ENCODE results near the gene FBXL7.

The FBXL7 gene

GRCh38 chr5:15785531-15785981, 285.6 kb downstream of the FBXL7 start:
- no peak overlapping the region for H3K9ac ChIP-seq (ENCODE audit: low read length)
- no peaks in the 10 kb centered on the region for H3K27me3 ChIP-seq (ENCODE audit: control insufficient read depth in 1 of 2, insufficient read depth in 2 of 2, low read length in 2 of 2)
- no peak overlapping the region for H3K4me3 ChIP-seq (ENCODE audit: low read depth in 1 of 2, low read length in 2 of 2)
- H3K4me1 ChIP-seq (ENCODE audit: insufficient read depth, low read length), result peaks cover 5% of the 10 kb centered on the region
- H3K27ac ChIP-seq (ENCODE audit: low read depth, low read length), result no peak overlapping the region
- H3K36me3 ChIP-seq (ENCODE audit: insufficient read depth, low read length), result no peaks in the 10 kb centered on the region
- H3K9me3 ChIP-seq (ENCODE audit: low read length), result no peaks in the 10 kb centered on the region

- Histone ChIP-seq H3K27me3 (ENCODE audit: control insufficient read depth in 1 of 2, insufficient read depth in 2 of 2, low read length in 2 of 2) (no peaks in the 10 kb centered on the region), H3K27ac (ENCODE audit: low read depth, low read length) (no peak overlapping the region), H3K4me1 (ENCODE audit: insufficient read depth, low read length) (peaks cover 13% of the 10 kb centered on the region), H3K36me3 (ENCODE audit: insufficient read depth, low read length) (no peaks in the 10 kb centered on the region), H3K4me3 (ENCODE audit: low read depth in 1 of 2, low read length in 2 of 2) (no peak overlapping the region), H3K9ac (ENCODE audit: low read length) (no peak overlapping the region), H3K9me3 (ENCODE audit: low read length) (no peaks in the 10 kb centered on the region)
These were observed 286.3 kb downstream of the FBXL7 start for GRCh38 chr5:15786326-15786725.

GRCh38 chr5:15786884-15787283, 286.9 kb downstream of the FBXL7 start:
- Histone ChIP-seq H3K27me3 (ENCODE audit: control insufficient read depth in 1 of 2, insufficient read depth in 2 of 2, low read length in 2 of 2) (no peaks in the 10 kb centered on the region), H3K9ac (ENCODE audit: low read length) (no peak overlapping the region), H3K36me3 (ENCODE audit: insufficient read depth, low read length) (no peaks in the 10 kb centered on the region), H3K4me1 (ENCODE audit: insufficient read depth, low read length) (peaks cover 18% of the 10 kb centered on the region), H3K27ac (ENCODE audit: low read depth, low read length) (no peak overlapping the region), H3K9me3 (ENCODE audit: low read length) (no peaks in the 10 kb centered on the region), H3K4me3 (ENCODE audit: low read depth in 1 of 2, low read length in 2 of 2) (no peak overlapping the region)

- Histone ChIP-seq H3K4me1 (ENCODE audit: insufficient read depth, low read length) (peaks cover 19% of the 10 kb centered on the region), H3K9me3 (ENCODE audit: low read length) (no peaks in the 10 kb centered on the region), H3K27ac (ENCODE audit: low read depth, low read length) (no peak overlapping the region)
These were observed 287.7 kb downstream of the FBXL7 start for GRCh38 chr5:15787681-15788080.

GRCh38 chr5:15789642-15790041, 289.7 kb downstream of the FBXL7 start:
- Histone ChIP-seq H3K27me3 (ENCODE audit: control insufficient read depth in 1 of 2, insufficient read depth in 2 of 2, low read length in 2 of 2) (no peaks in the 10 kb centered on the region), H3K4me1 (ENCODE audit: insufficient read depth, low read length) (peaks cover 29% of the 10 kb centered on the region), H3K9me3 (ENCODE audit: low read length) (no peaks in the 10 kb centered on the region), H3K4me3 (ENCODE audit: low read depth in 1 of 2, low read length in 2 of 2) (no peak overlapping the region), H3K36me3 (ENCODE audit: insufficient read depth, low read length) (no peaks in the 10 kb centered on the region), H3K9ac (ENCODE audit: low read length) (no peak overlapping the region), H3K27ac (ENCODE audit: low read depth, low read length) (no peak overlapping the region)

More at GRCh38 chr5:15787681-15788080, 287.7 kb downstream of the FBXL7 start:
- Histone ChIP-seq H3K36me3 (ENCODE audit: insufficient read depth, low read length) (no peaks in the 10 kb centered on the region), H3K4me3 (ENCODE audit: low read depth in 1 of 2, low read length in 2 of 2) (no peak overlapping the region), H3K27me3 (ENCODE audit: control insufficient read depth in 1 of 2, insufficient read depth in 2 of 2, low read length in 2 of 2) (no peaks in the 10 kb centered on the region), H3K9ac (ENCODE audit: low read length) (no peak overlapping the region)

- Histone ChIP-seq H3K36me3 (ENCODE audit: insufficient read depth, low read length) (no peaks in the 10 kb centered on the region), H3K27ac (ENCODE audit: low read depth, low read length) (no peak overlapping the region), H3K4me1 (ENCODE audit: insufficient read depth, low read length) (peaks cover 34% of the 10 kb centered on the region), H3K27me3 (ENCODE audit: control insufficient read depth in 1 of 2, insufficient read depth in 2 of 2, low read length in 2 of 2) (no peaks in the 10 kb centered on the region), H3K9me3 (ENCODE audit: low read length) (no peaks in the 10 kb centered on the region), H3K4me3 (ENCODE audit: low read depth in 1 of 2, low read length in 2 of 2) (no peak overlapping the region), H3K9ac (ENCODE audit: low read length) (no peak overlapping the region)
These were observed 290.6 kb downstream of the FBXL7 start for GRCh38 chr5:15790446-15791018.

GRCh38 chr5:15791274-15791673, 291.3 kb downstream of the FBXL7 start:
- Histone ChIP-seq H3K36me3 (ENCODE audit: insufficient read depth, low read length) (no peaks in the 10 kb centered on the region), H3K9me3 (ENCODE audit: low read length) (no peaks in the 10 kb centered on the region), H3K4me3 (ENCODE audit: low read depth in 1 of 2, low read length in 2 of 2) (no peak overlapping the region), H3K27me3 (ENCODE audit: control insufficient read depth in 1 of 2, insufficient read depth in 2 of 2, low read length in 2 of 2) (no peaks in the 10 kb centered on the region), H3K9ac (ENCODE audit: low read length) (no peak overlapping the region), H3K4me1 (ENCODE audit: insufficient read depth, low read length) (peaks cover 34% of the 10 kb centered on the region), H3K27ac (ENCODE audit: low read depth, low read length) (no peak overlapping the region)

- H3K27me3 ChIP-seq (ENCODE audit: control insufficient read depth in 1 of 2, insufficient read depth in 2 of 2, low read length in 2 of 2), result no peaks in the 10 kb centered on the region
- no peak overlapping the region for H3K4me3 ChIP-seq (ENCODE audit: low read depth in 1 of 2, low read length in 2 of 2)
- H3K27ac ChIP-seq (ENCODE audit: low read depth, low read length), result no peak overlapping the region
- H3K9ac ChIP-seq (ENCODE audit: low read length), result no peak overlapping the region
- H3K9me3 ChIP-seq (ENCODE audit: low read length), result no peaks in the 10 kb centered on the region
- peaks cover 32% of the 10 kb centered on the region for H3K4me1 ChIP-seq (ENCODE audit: insufficient read depth, low read length)
- H3K36me3 ChIP-seq (ENCODE audit: insufficient read depth, low read length), result no peaks in the 10 kb centered on the region
These were observed 291.9 kb downstream of the FBXL7 start for GRCh38 chr5:15791859-15792258.

- no peaks in the 10 kb centered on the region for H3K36me3 ChIP-seq (ENCODE audit: insufficient read depth, low read length)
- peaks cover 29% of the 10 kb centered on the region for H3K4me1 ChIP-seq (ENCODE audit: insufficient read depth, low read length)
- H3K9me3 ChIP-seq (ENCODE audit: low read length), result no peaks in the 10 kb centered on the region
- H3K27me3 ChIP-seq (ENCODE audit: control insufficient read depth in 1 of 2, insufficient read depth in 2 of 2, low read length in 2 of 2), result no peaks in the 10 kb centered on the region
- H3K4me3 ChIP-seq (ENCODE audit: low read depth in 1 of 2, low read length in 2 of 2), result no peak overlapping the region
- no peak overlapping the region for H3K9ac ChIP-seq (ENCODE audit: low read length)
- no peak overlapping the region for H3K27ac ChIP-seq (ENCODE audit: low read depth, low read length)
These were observed 294.3 kb downstream of the FBXL7 start for GRCh38 chr5:15794052-15794985.

GRCh38 chr5:15796096-15796495, 296.1 kb downstream of the FBXL7 start:
- Histone ChIP-seq H3K36me3 (ENCODE audit: insufficient read depth, low read length) (no peaks in the 10 kb centered on the region), H3K27ac (ENCODE audit: low read depth, low read length) (no peak overlapping the region), H3K27me3 (ENCODE audit: control insufficient read depth in 1 of 2, insufficient read depth in 2 of 2, low read length in 2 of 2) (no peaks in the 10 kb centered on the region), H3K4me3 (ENCODE audit: low read depth in 1 of 2, low read length in 2 of 2) (no peak overlapping the region), H3K4me1 (ENCODE audit: insufficient read depth, low read length) (peaks cover 23% of the 10 kb centered on the region), H3K9ac (ENCODE audit: low read length) (no peak overlapping the region), H3K9me3 (ENCODE audit: low read length) (no peaks in the 10 kb centered on the region)

- Histone ChIP-seq H3K36me3 (ENCODE audit: insufficient read depth, low read length) (no peaks in the 10 kb centered on the region), H3K27ac (ENCODE audit: low read depth, low read length) (no peak overlapping the region), H3K4me3 (ENCODE audit: low read depth in 1 of 2, low read length in 2 of 2) (no peak overlapping the region), H3K27me3 (ENCODE audit: control insufficient read depth in 1 of 2, insufficient read depth in 2 of 2, low read length in 2 of 2) (no peaks in the 10 kb centered on the region), H3K9me3 (ENCODE audit: low read length) (no peaks in the 10 kb centered on the region), H3K9ac (ENCODE audit: low read length) (no peak overlapping the region), H3K4me1 (ENCODE audit: insufficient read depth, low read length) (peaks cover 19% of the 10 kb centered on the region)
These were observed 296.6 kb downstream of the FBXL7 start for GRCh38 chr5:15796557-15796956.
